OCI-LY1 (cell line): ENCODE data around the gene RUNX1.

Source experiments
- H2AFZ ChIP-seq: fragments of 200-600 bp; sonication (generic), shearing (Covaris generic); 2 replicates; pipeline ENCODE4 v1.6.0; 2014; ENCODE audit warnings: antibody characterized with exemption, mild to moderate bottlenecking, low read length
- H3F3A ChIP-seq: fragments of 200-600 bp; sonication (generic), shearing (Covaris generic); 2 replicates; pipeline ENCODE4 v1.6.0; 2014; ENCODE audit warnings: mild to moderate bottlenecking, antibody characterized with exemption, low read length, moderate library complexity; ENCODE audit not compliant: insufficient read depth
- H3K27ac ChIP-seq: fragments of 200-600 bp; sonication (generic); 2 replicates; pipeline ENCODE4 v1.5.1; 2014; ENCODE audit warnings: low read length, mixed run types, mild to moderate bottlenecking, low read depth; ENCODE audit not compliant: poor library complexity, severe bottlenecking
- H3K27me3 ChIP-seq: fragments of 200-600 bp; sonication (generic); 2 replicates; pipeline ENCODE4 v1.6.0; 2014; ENCODE audit warnings: antibody characterized with exemption, mild to moderate bottlenecking, low read length, moderate library complexity; ENCODE audit not compliant: insufficient read depth
- H3K36me3 ChIP-seq: fragments of 200-600 bp; sonication (generic); 2 replicates; pipeline ENCODE4 v1.6.1; 2014; ENCODE audit warnings: mild to moderate bottlenecking, antibody characterized with exemption, low read length, moderate library complexity, mixed read lengths; ENCODE audit not compliant: insufficient read depth
- H3K4me1 ChIP-seq: fragments of 200-600 bp; sonication (generic); 2 replicates; pipeline ENCODE4 v1.5.1; 2014; ENCODE audit warnings: mild to moderate bottlenecking, low read length, moderate library complexity; ENCODE audit not compliant: insufficient read depth, severe bottlenecking
- H3K4me2 ChIP-seq: fragments of 200-600 bp; sonication (generic), shearing (Covaris generic); 2 replicates; pipeline ENCODE4 v1.6.1; 2014; ENCODE audit warnings: low read length
- H3K4me3 ChIP-seq: fragments of 200-600 bp; sonication (generic); 2 replicates; pipeline ENCODE4 v1.5.1; 2014; ENCODE audit warnings: low read length, low read depth, mild to moderate bottlenecking, mixed read lengths; ENCODE audit not compliant: poor library complexity, severe bottlenecking
- H3K79me2 ChIP-seq: fragments of 200-600 bp; shearing (Covaris generic); 2 replicates; pipeline ENCODE4 v1.6.1; 2016; ENCODE audit warnings: mixed run types, low read length, mixed read lengths; ENCODE audit not compliant: insufficient read depth
- H3K9ac ChIP-seq: fragments of 200-600 bp; sonication (generic), shearing (Covaris generic); 2 replicates; pipeline ENCODE4 v1.6.1; 2014; ENCODE audit warnings: mild to moderate bottlenecking, low read length, mixed read lengths
- H3K9me2 ChIP-seq: fragments of 200-600 bp; sonication (generic), shearing (Covaris generic); 2 replicates; pipeline ENCODE4 v1.6.1; 2014; ENCODE audit warnings: low read depth, mild to moderate bottlenecking, low read length, mixed read lengths
- H3K9me3 ChIP-seq: fragments of 200-600 bp; shearing (Covaris generic); 2 replicates; pipeline ENCODE4 v1.6.1; 2014; ENCODE audit warnings: low read length, mixed read lengths
- H4K20me1 ChIP-seq: fragments of 200-600 bp; sonication (generic), shearing (Covaris generic); 2 replicates; pipeline ENCODE4 v1.6.0; 2016; ENCODE audit warnings: mild to moderate bottlenecking, low read length; ENCODE audit not compliant: insufficient read depth
- CTCF ChIP-seq: fragments of 200-600 bp; sonication (generic), shearing (Covaris generic); IDR thresholded peaks from 2 replicates; pipeline ENCODE4 v1.5.1; 2017; ENCODE audit warnings: mild to moderate bottlenecking, antibody characterized with exemption, low read length, moderate library complexity, mixed read lengths
- EZH2 ChIP-seq: fragments of 200-600 bp; sonication (generic), shearing (Covaris generic); IDR thresholded peaks from 2 replicates; pipeline ENCODE4 v1.8.0; 2017; ENCODE audit warnings: borderline replicate concordance, mixed run types, mild to moderate bottlenecking, antibody characterized with exemption, low read length, moderate library complexity, mixed read lengths

RUNX1 gene

DNA sequence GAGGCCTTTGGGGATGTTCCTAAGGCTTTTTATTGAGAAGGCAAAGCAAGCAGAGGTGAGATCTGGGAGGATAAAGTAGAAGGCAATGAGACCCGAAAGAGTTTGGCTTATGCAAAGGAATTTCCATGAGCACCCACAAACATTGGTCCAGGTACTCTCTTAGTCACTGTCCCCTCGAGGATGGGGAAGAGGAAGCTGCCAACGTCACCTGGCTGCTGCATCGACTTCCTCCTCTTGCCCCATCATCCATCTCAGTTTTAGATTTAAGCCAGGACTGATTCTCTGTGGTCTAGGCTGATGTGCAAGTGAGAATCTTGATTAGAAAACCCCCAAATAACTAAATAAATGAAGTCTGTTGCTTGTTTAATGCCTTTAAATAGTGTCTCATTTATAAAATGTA is 28.7 kb downstream of the RUNX1 start:
- H3K4me1 ChIP-seq, result peaks cover 33% of the 10 kb centered on the region
- H3K27me3 ChIP-seq, result no peaks in the 10 kb centered on the region
- TF ChIP-seq EZH2 (no peak), CTCF (no peak)
- H3K36me3 ChIP-seq, result peaks cover 47% of the 10 kb centered on the region; the same call in 1 of the 2 replicates
- H3K79me2 ChIP-seq, result peaks cover 54% of the 10 kb centered on the region
- no peak overlapping the region for H3K4me3 ChIP-seq
- H3K27ac ChIP-seq, result peak overlapping the region; percentile 39
- no peaks in the 10 kb centered on the region for H3K9me2 ChIP-seq
- H2AFZ ChIP-seq, result no peak overlapping the region
- no peak overlapping the region for H3K9ac ChIP-seq
- no peaks in the 10 kb centered on the region for H3K9me3 ChIP-seq
- H3F3A ChIP-seq, result no peaks in the 10 kb centered on the region
- no peaks in the 10 kb centered on the region for H4K20me1 ChIP-seq
- H3K4me2 ChIP-seq, result no peak overlapping the region

DNA sequence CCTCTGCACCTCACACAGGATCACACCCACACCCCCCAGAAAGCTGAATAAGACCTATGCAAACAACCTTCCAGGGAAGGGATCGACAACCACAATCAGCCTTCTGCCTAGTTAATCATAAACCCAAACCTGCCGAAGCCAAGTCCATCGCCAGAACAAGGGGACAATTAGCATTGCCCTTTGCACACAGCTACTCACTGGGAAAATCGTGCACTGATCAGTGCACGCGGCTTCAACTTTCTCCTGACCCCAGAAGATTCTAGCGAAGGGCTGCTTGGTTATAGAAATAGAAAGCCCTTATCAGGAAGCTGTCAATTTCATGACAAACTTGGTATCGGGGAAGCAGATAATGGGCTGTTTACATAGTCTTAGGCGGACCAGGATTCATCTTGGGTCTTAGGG is 29.5 kb downstream of the RUNX1 start:
- H3K9ac ChIP-seq, result no peak overlapping the region
- H3K9me2 ChIP-seq, result no peaks in the 10 kb centered on the region
- peaks cover 52% of the 10 kb centered on the region; the same call in 1 of the 2 replicates for H3K36me3 ChIP-seq
- peaks cover 25% of the 10 kb centered on the region for H3K4me1 ChIP-seq
- H3K9me3 ChIP-seq, result no peaks in the 10 kb centered on the region
- H3K4me2 ChIP-seq, result no peak overlapping the region
- no peaks in the 10 kb centered on the region for H3F3A ChIP-seq
- no peaks in the 10 kb centered on the region for H3K27me3 ChIP-seq
- TF ChIP-seq CTCF (no peak), EZH2 (no peak)
- no peak overlapping the region for H3K4me3 ChIP-seq
- peaks cover 52% of the 10 kb centered on the region for H3K79me2 ChIP-seq
- no peak overlapping the region for H2AFZ ChIP-seq
- H4K20me1 ChIP-seq, result no peaks in the 10 kb centered on the region
- H3K27ac ChIP-seq, result no peak overlapping the region

- no peak overlapping the region for H3K4me2 ChIP-seq
- peaks cover 67% of the 10 kb centered on the region for H3K79me2 ChIP-seq
- H3F3A ChIP-seq, result no peaks in the 10 kb centered on the region
- peaks cover 48% of the 10 kb centered on the region; the same call in 1 of the 2 replicates for H3K36me3 ChIP-seq
- H3K27ac ChIP-seq, result no peak overlapping the region
- no peak overlapping the region for H2AFZ ChIP-seq
- no peaks in the 10 kb centered on the region for H3K9me3 ChIP-seq
- H3K4me3 ChIP-seq, result no peak overlapping the region
- H3K9ac ChIP-seq, result no peak overlapping the region
- no peak for TF ChIP-seq CTCF
- TF ChIP-seq EZH2, result no peak
- no peaks in the 10 kb centered on the region for H3K9me2 ChIP-seq
- no peaks in the 10 kb centered on the region for H3K27me3 ChIP-seq
- H4K20me1 ChIP-seq, result no peaks in the 10 kb centered on the region
- H3K4me1 ChIP-seq, result peaks cover 16% of the 10 kb centered on the region
These were observed 31.8 kb downstream of the RUNX1 start for GRCh38 chr21:35017256-35017655.
